Stimulated activated naive B cell treated with anti-CD40 and anti-IgM and Interleukin-4, amounts not matched to agents 10 μg/mL and 1 μg/mL and 100 μg/mL, for 72 hours (primary cell): ENCODE measurements around the gene SLC44A1.

Experiments used
- ATAC-seq, 2 donors: fragments of 150-1000 bp; cut with Tn5 transposase; replicated peaks; 2 replicates each; pipeline ENCODE4 v1.10.0; 2021; ENCODE audit warnings: moderate library complexity in 1 of 2
- DNase-seq: peaks from one replicate; pipeline ENCODE4 v3.0.0; 2021
- H3K27ac Mint-ChIP-seq: one replicate; pipeline ENCODE4 v1.8.0; 2022; ENCODE audit warnings: mild to moderate bottlenecking, mixed read lengths
- H3K27me3 Mint-ChIP-seq, 2 donors: one replicate each; pipeline ENCODE4 v1.8.0; 2022; ENCODE audit warnings: mixed read lengths in 2 of 2
- H3K36me3 Mint-ChIP-seq, 2 donors: one replicate each; pipeline ENCODE4 v1.8.0; 2022; ENCODE audit warnings: mixed read lengths in 2 of 2, mild to moderate bottlenecking in 1 of 2
- H3K4me1 Mint-ChIP-seq, 2 donors: one replicate each; pipeline ENCODE4 v1.8.0; 2022; ENCODE audit warnings: mixed read lengths in 2 of 2, mild to moderate bottlenecking in 1 of 2
- H3K4me3 Mint-ChIP-seq, 2 donors: one replicate each; pipeline ENCODE4 v1.8.0; 2022; ENCODE audit warnings: mild to moderate bottlenecking in 2 of 2, mixed read lengths in 2 of 2, moderate library complexity in 1 of 2
- H3K9me3 Mint-ChIP-seq, 2 donors: one replicate each; pipeline ENCODE4 v1.8.0; 2022; ENCODE audit warnings: mixed read lengths in 2 of 2, mild to moderate bottlenecking in 1 of 2

SLC44A1 gene

DNA sequence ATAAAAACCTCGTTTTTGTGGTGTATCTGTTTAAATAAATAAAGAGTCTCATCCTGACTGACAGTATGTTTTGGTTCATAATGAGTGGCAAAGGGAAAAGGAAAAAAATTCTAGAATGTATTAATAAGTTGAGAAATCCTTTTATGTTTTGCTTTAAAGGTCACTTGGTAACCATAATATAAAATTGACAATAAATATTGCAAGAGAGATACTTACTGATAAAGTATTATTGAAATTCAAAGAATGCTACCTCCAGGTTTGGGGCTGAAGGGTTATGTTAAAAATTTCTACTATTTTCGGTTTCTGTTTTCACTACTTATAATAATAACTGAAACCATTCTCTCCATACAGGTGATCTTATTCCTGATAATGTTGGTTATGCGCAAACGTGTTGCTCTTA lies 118.0 kb downstream of the SLC44A1 start:
- Mint-ChIP-seq H3K4me3 (no peak overlapping the region), H3K36me3 (peaks cover 13 to 33% of the 10 kb centered on the region in 2 donors), H3K27ac (no peak overlapping the region), H3K27me3 (no peaks in the 10 kb centered on the region), H3K4me1 (peaks cover 0 to 3% of the 10 kb centered on the region in 2 donors), H3K9me3 (no peaks in the 10 kb centered on the region)
- ATAC-seq: no peak
- DNase-seq: no peak

DNA sequence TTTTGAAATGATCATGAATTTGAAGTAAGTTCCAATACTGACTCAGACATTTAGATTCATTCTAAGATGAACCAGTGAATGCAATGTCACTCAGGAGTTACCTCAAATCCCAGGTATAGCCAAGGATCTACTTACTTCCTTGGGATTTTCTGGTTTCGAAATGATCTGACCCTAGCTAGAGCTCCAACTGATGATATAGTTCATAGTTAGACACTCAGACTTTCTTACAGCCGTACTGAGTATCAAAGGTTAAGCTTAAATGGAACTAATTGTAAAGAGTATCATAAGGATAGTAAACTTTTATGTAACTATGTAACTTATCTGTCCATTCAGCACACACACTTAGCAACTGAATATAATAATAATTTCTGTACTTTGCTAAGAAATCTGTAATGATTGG lies 119.4 kb downstream of the SLC44A1 start:
- Mint-ChIP-seq H3K27ac (no peak overlapping the region), H3K4me3 (no peak overlapping the region), H3K36me3 (peaks cover 10 to 29% of the 10 kb centered on the region in 2 donors), H3K4me1 (peaks cover 0 to 3% of the 10 kb centered on the region in 2 donors), H3K9me3 (no peaks in the 10 kb centered on the region), H3K27me3 (no peaks in the 10 kb centered on the region)
- ATAC-seq (no peak), DNase-seq (no peak)

DNA sequence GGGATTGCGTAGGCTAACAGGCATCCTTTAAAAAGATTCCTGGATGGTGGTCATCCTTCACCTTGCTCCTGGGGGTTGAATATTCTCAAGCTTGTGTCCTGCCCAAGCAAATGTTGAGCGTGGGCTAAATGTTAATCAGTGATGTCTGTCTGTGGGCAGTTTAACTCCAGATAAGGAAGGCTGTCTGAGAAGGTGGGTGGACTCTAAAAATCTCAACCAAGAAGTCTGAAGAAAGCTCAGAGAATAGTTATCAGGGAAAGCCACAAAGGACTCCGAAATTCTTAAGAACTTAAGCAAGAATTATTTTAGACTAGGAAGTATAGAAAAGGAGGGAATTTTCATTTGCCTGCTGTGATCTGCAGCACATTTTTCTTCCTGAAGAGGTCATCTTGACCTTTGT lies 125.5 kb downstream of the SLC44A1 start:
- Mint-ChIP-seq H3K9me3 (no peaks in the 10 kb centered on the region), H3K27ac (no peak overlapping the region), H3K4me3 (no peak overlapping the region), H3K36me3 (peaks cover 7 to 20% of the 10 kb centered on the region in 2 donors), H3K4me1 (no peaks in the 10 kb centered on the region), H3K27me3 (no peaks in the 10 kb centered on the region)
- no peak for DNase-seq
- no peak for ATAC-seq

DNA sequence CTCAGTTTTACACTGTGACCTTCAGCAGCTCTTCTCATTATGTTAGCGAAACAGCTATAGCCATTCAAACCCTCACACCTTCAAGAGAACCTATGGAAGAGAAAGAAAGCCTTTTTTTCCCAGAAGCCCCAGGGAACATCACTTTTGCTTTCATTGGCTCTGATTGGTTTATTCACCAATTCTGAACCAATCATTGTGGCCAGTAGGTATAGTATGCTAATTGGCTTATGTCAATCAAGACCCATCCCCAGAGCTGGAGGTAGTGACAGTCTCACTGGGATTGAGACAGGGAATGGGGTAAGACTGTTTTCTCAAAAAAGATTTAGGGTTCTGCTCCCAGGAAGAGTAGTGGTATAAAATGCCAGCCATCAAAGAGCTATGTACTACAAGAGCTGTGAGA lies 129.3 kb downstream of the SLC44A1 start:
- no peak for DNase-seq
- no peak for ATAC-seq
- peak overlapping the region; percentile 22 for H3K27ac Mint-ChIP-seq
- H3K4me1 Mint-ChIP-seq: no peaks in the 10 kb centered on the region
- H3K27me3 Mint-ChIP-seq: no peaks in the 10 kb centered on the region
- H3K36me3 Mint-ChIP-seq: peaks cover 4 to 16% of the 10 kb centered on the region in 2 donors
- no peaks in the 10 kb centered on the region for H3K9me3 Mint-ChIP-seq
- H3K4me3 Mint-ChIP-seq: no peak overlapping the region

DNA sequence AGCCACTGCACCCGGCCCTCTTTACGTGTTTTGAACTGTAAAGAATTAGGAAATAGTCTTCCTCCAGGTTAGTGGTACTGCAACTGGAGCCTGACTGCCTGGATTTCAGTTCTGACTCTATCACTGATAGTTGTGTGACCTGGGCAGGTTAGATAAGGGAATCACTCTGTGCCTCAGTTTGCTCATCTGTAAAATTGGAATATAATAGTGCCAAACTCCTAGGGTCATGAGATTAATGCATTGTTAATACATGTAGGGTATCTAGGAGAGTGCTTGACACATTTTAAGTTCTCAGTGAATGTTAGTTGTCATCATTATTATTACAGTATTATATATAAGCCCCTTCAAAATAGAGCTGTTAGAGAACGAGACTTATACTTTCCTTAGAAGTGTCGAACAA lies 130.9 kb downstream of the SLC44A1 start:
- Mint-ChIP-seq H3K27me3 (no peaks in the 10 kb centered on the region), H3K9me3 (no peaks in the 10 kb centered on the region), H3K36me3 (peaks cover 4 to 16% of the 10 kb centered on the region in 2 donors), H3K27ac (no peak overlapping the region), H3K4me1 (no peaks in the 10 kb centered on the region), H3K4me3 (no peak overlapping the region)
- no peak for ATAC-seq
- DNase-seq: no peak

DNA sequence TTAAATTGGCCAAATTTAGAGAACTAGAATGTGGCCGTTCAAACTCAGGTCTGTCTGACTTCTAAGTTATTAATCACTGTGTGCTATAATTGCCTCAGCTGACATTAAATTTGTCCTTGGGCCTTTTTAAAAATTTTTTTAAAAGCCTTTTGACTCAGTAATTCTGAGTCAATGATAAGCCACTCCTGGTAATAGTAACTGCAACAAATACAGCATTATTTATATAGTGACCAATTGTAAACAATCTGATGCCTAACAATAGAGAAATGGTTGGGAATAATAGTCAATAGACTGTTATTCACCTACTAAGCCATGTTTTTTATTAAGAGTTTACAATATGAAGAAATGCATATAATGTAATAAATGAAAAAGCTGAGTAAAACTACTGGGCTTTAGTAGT lies 132.4 kb downstream of the SLC44A1 start:
- no peak overlapping the region for H3K27ac Mint-ChIP-seq
- H3K36me3 Mint-ChIP-seq: peaks cover 4 to 15% of the 10 kb centered on the region in 2 donors
- no peak overlapping the region for H3K4me3 Mint-ChIP-seq
- H3K27me3 Mint-ChIP-seq: no peaks in the 10 kb centered on the region
- ATAC-seq: no peak
- no peaks in the 10 kb centered on the region for H3K9me3 Mint-ChIP-seq
- no peak for DNase-seq
- H3K4me1 Mint-ChIP-seq: no peaks in the 10 kb centered on the region

DNA sequence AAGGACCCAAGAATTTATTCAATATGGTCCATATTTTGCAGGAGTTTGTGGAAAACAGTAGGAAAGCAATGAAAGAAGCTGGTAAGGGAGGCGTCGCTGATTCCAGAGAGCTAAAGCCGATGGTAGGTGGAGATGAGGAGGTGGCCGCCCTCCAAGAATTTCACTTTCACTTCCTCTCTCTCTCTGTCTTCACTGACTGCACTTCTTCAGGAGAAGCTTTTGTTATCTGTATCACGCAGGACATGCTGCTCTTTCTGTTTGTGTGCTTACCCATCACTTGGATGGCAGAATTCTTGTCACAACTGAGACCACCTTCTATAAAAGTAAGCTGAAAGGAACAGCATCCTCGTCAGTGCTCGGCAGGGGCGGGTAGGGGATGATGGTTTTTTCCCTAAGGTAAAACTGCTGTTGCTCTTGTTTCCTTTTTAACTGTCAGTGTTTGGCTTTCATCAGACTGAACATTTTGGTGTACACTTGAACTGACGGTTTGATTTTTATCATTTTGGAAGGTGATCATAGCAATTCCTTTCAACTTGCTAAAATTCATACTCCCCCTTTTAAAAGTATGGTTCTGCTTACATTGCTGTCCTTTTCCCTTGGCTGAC lies 141.0 kb downstream of the SLC44A1 start:
- Mint-ChIP-seq H3K4me1 (peaks cover 6 to 11% of the 10 kb centered on the region in 2 donors), H3K9me3 (no peaks in the 10 kb centered on the region), H3K27me3 (no peaks in the 10 kb centered on the region), H3K4me3 (peak overlapping the region; percentile 72 to 76), H3K36me3 (peaks cover 0 to 3% of the 10 kb centered on the region in 2 donors), H3K27ac (peak overlapping the region; percentile 59)
- peak; percentile 11 for DNase-seq
- ATAC-seq: peak; percentile 96 to 98

DNA sequence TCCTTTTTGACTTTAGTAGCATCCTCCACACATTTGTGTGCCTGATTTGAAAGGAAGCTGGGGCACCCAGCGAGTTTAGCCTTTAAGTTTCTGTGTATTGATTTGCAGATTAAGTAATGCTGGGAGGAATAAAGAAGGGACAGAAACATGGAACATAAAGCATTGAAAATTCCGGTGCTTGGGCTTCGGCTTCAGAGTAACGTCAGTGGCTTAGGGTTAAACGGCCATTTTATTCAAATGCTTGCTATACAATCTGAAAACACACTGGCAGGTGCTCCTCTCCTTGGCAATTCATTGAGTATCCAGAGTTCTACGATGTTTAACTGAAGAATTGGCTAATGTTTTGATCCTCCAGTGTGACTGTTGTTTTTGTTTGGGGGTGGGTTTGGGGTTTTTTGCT lies 145.3 kb downstream of the SLC44A1 start:
- ATAC-seq (no peak), DNase-seq (no peak)
- no peaks in the 10 kb centered on the region for H3K36me3 Mint-ChIP-seq
- H3K4me3 Mint-ChIP-seq: no peak overlapping the region
- peaks cover 6 to 11% of the 10 kb centered on the region in 2 donors for H3K4me1 Mint-ChIP-seq
- no peaks in the 10 kb centered on the region for H3K27me3 Mint-ChIP-seq
- no peak overlapping the region for H3K27ac Mint-ChIP-seq
- no peaks in the 10 kb centered on the region for H3K9me3 Mint-ChIP-seq

DNA sequence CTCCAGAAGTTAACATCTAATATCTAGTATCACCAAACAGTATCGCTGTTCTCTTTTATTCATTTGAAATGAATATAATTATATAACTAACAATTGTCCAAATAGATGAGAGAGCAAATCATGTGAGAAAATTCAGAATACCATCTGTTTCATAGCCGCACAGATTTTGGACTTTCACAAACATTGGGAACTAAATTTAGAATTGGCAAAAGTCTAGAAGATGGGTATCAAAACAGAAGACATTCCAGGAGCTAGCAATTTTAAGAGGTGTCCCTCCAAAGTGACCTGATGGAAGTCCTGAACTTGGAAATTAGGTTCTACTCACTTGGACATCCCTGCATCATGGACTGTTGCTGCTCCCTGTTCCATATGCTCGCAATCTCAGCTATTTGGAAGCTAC lies 146.4 kb downstream of the SLC44A1 start:
- Mint-ChIP-seq H3K4me3 (no peak overlapping the region), H3K9me3 (no peaks in the 10 kb centered on the region), H3K27ac (no peak overlapping the region), H3K4me1 (peaks cover under 1% of the 10 kb centered on the region in 2 donors), H3K36me3 (no peaks in the 10 kb centered on the region), H3K27me3 (no peaks in the 10 kb centered on the region)
- DNase-seq: no peak
- no peak for ATAC-seq

DNA sequence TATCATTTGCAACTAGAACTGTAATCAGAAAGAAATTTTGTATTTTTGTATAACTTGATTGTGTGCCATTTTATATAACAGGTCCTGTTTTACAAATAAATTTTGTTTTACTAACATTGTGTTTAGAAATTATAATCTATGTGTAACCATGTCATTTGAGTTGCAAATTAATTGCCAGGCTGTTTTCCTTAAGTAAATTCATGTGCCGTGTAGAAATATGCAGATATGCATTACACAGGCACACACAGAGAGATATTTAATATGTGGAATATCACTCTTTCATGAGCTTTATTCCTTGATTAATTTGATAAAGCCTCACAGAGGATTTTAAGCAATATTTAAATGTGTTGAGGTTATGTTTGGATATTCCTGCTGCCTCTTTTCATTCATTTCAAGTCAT lies 146.8 kb downstream of the SLC44A1 start:
- H3K36me3 Mint-ChIP-seq: no peaks in the 10 kb centered on the region
- no peak overlapping the region for H3K4me3 Mint-ChIP-seq
- no peak for DNase-seq
- H3K27ac Mint-ChIP-seq: no peak overlapping the region
- ATAC-seq: no peak
- H3K9me3 Mint-ChIP-seq: no peaks in the 10 kb centered on the region
- H3K4me1 Mint-ChIP-seq: no peaks in the 10 kb centered on the region
- no peaks in the 10 kb centered on the region for H3K27me3 Mint-ChIP-seq

DNA sequence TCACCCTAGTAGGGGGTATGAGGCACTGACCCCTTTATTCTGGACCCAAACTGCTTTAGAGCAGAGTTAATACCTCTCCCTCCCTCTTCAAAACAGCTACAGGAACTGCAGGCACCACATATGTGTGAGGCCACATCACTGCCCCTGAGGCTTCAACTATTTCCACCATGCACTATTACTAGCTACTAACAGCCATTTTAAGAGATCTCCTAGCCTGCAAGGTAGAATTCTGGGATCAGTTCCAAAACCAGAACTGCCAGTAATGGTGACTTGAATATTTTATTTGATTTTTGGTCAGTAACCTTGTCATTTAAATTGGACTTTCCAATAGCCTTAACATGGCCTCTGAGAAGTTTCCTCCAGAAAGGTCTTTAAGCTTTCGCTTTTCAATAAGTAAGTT lies 148.1 kb downstream of the SLC44A1 start:
- DNase-seq (no peak), ATAC-seq (no peak)
- Mint-ChIP-seq H3K9me3 (no peaks in the 10 kb centered on the region), H3K4me3 (no peak overlapping the region), H3K27ac (no peak overlapping the region), H3K4me1 (no peaks in the 10 kb centered on the region), H3K36me3 (no peaks in the 10 kb centered on the region), H3K27me3 (no peaks in the 10 kb centered on the region)

DNA sequence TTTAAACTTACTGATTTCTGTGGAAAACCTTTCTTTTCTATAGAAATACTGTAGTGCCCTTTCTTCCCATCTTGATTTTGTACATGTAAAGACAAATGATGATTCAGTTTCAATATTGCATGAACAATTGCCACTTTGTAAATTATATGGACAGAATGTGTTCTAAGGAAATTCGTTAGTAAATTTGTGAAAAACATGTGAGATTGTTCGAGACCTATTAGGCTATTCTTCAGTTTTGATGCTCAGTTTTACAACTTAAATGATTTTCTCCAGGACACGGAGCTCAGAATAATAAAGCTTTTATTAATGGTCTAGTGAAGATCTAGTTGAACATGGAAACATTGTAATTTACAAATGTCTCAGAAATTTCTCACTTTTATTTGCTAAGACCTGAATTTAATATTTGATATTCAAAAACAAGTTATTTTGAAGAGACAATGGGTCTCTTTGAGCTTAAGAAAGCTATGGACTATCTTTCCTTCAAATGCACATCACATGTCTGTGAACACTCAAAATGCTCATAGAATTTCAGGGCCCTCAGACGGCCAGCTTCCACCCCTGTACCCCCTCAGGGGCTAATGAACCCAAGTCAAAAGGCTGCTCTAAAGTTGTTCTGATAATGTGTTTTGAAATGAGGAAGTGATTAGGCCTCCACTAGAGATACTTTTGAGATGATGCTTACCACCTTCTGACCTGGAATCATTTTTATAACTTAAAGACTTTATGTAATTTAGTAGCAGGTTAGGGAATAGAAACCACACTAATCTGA lies 149.3 kb downstream of the SLC44A1 start:
- no peak for DNase-seq
- H3K27ac Mint-ChIP-seq: no peak overlapping the region
- no peaks in the 10 kb centered on the region for H3K9me3 Mint-ChIP-seq
- no peak for ATAC-seq
- H3K4me3 Mint-ChIP-seq: no peak overlapping the region
- no peaks in the 10 kb centered on the region for H3K36me3 Mint-ChIP-seq
- H3K4me1 Mint-ChIP-seq: no peaks in the 10 kb centered on the region
- no peaks in the 10 kb centered on the region for H3K27me3 Mint-ChIP-seq

DNA sequence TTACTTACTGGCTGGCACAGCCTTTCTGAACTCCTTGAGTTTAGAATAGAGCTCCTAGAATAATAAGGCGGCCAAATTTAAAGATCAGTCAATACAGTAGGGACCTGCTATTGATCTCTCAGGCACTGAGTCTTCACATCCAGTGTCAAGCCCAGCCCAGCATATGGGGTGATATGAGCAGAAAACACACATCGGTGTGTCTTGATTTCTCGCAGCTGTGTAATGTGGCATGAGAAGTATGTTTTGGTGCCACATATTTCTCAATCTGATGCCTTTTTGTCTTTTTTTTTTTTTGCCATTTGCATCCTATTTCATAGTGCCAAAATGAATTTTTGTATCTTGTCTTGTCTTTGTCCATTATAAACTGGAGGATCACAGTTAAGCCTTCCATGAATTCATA lies 152.0 kb downstream of the SLC44A1 start:
- no peaks in the 10 kb centered on the region for H3K9me3 Mint-ChIP-seq
- no peaks in the 10 kb centered on the region for H3K4me1 Mint-ChIP-seq
- no peak overlapping the region for H3K27ac Mint-ChIP-seq
- H3K4me3 Mint-ChIP-seq: no peak overlapping the region
- DNase-seq: no peak
- no peaks in the 10 kb centered on the region for H3K27me3 Mint-ChIP-seq
- no peaks in the 10 kb centered on the region for H3K36me3 Mint-ChIP-seq
- ATAC-seq: no peak

DNA sequence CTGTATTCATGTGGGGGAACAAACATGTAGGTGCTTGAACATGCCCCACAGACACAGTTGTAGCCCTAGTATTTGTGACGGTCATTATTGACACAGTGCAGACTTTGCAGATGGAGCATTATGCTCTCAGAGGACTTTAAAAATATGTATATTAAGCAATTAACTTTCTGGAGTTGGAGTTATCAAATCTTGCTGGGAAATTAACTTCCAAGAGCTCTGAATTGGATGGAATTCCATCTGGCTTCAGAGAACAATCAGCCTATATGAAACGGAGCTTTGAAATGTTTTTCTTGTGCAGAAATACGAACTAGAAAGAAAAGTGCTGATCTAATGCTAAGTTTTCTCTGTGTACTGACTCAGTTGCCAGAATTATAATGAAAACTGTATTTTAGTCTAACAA lies 152.4 kb downstream of the SLC44A1 start:
- Mint-ChIP-seq H3K9me3 (no peaks in the 10 kb centered on the region), H3K27ac (no peak overlapping the region), H3K4me1 (no peaks in the 10 kb centered on the region), H3K4me3 (no peak overlapping the region), H3K27me3 (no peaks in the 10 kb centered on the region), H3K36me3 (no peaks in the 10 kb centered on the region)
- ATAC-seq: no peak
- DNase-seq: no peak

DNA sequence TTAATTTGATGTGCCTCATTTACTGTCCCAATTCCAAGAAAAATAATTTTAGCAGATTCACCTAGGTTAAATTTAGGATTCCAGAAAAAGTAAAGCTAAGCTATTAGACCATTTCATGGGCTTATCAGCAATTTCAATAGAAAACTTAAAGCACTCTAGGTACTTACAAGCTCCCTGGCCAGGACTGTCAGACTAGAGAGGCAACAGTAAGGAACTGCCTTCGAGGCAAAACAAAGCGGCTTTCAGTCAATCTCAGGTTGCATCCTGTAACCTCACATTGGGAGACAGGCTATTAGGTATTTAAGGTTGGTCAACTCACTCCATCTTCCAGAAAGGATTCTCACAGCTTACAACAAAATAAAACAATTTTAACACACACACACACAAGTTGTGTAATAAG lies 154.7 kb downstream of the SLC44A1 start:
- DNase-seq (no peak), ATAC-seq (no peak)
- Mint-ChIP-seq H3K36me3 (no peaks in the 10 kb centered on the region), H3K27me3 (peaks cover 5 to 6% of the 10 kb centered on the region in 2 donors), H3K4me3 (no peak overlapping the region), H3K9me3 (no peaks in the 10 kb centered on the region), H3K4me1 (no peaks in the 10 kb centered on the region), H3K27ac (no peak overlapping the region)
